ENCODE data around the gene CCNB1IP1. TPM values are rescaled to one million over a fixed set of nuclear protein-coding genes. Genes with fewer than 3 reads are reported as not detected.
"Not testable (repeated sequence)": the region's sequence is repeated elsewhere in the genome, so short reads cannot be mapped to it uniquely, and the experiment has no call there.

Gene CCNB1IP1
- 48.4 TPM for polyA plus RNA-seq (2013, experiment 1 of 2; ENCODE audit: insufficient read length)
- polyA plus RNA-seq (2013, experiment 2 of 2; ENCODE audit: insufficient read length): 47.5 TPM

- DNase-seq: peak; percentile 89
These were observed at the start of gene CCNB1IP1 for GRCh38 chr14:20332788-20333493. TSS of gene CCNB1IP1 (minus strand) at chr14:20333279. CDS start at chr14:20316523, 16,756 bp downstream.

GRCh38 chr14:20382526-20382925 is 49.4 kb upstream of the CCNB1IP1 start:
- DNase-seq: no peak

- DNase-seq: no peak
These were observed 48.3 kb upstream of the CCNB1IP1 start for GRCh38 chr14:20381341-20381740.

- no peak for DNase-seq
These were observed 47.6 kb upstream of the CCNB1IP1 start for GRCh38 chr14:20380681-20381080.

- DNase-seq: no peak
These were observed 46.7 kb upstream of the CCNB1IP1 start for GRCh38 chr14:20379743-20380142.

- DNase-seq: no peak
These were observed 44.1 kb upstream of the CCNB1IP1 start for GRCh38 chr14:20377171-20377570.

GRCh38 chr14:20376071-20376588 is 43.1 kb upstream of the CCNB1IP1 start:
- no peak for DNase-seq

- DNase-seq: no peak
These were observed 42.4 kb upstream of the CCNB1IP1 start for GRCh38 chr14:20375471-20375870.

- no peak for DNase-seq
These were observed 39.7 kb upstream of the CCNB1IP1 start for GRCh38 chr14:20372796-20373195.

- no peak for DNase-seq
These were observed 32.8 kb upstream of the CCNB1IP1 start for GRCh38 chr14:20365928-20366327.

GRCh38 chr14:20358474-20358873 is 25.4 kb upstream of the CCNB1IP1 start:
- not testable (repeated sequence) for DNase-seq

GRCh38 chr14:20356422-20356821 is 23.3 kb upstream of the CCNB1IP1 start:
- DNase-seq: no peak

- no peak for DNase-seq
These were observed 17.8 kb upstream of the CCNB1IP1 start for GRCh38 chr14:20350860-20351259.

- DNase-seq: no peak
These were observed 17.2 kb upstream of the CCNB1IP1 start for GRCh38 chr14:20350282-20350681.

GRCh38 chr14:20347747-20348146 is 14.7 kb upstream of the CCNB1IP1 start:
- no peak for DNase-seq

- DNase-seq: no peak
These were observed 13.6 kb upstream of the CCNB1IP1 start for GRCh38 chr14:20346713-20347112.

- no peak for DNase-seq
These were observed 12.3 kb upstream of the CCNB1IP1 start for GRCh38 chr14:20345366-20345765.

- DNase-seq: peak; percentile 3
These were observed 10.8 kb upstream of the CCNB1IP1 start for GRCh38 chr14:20343862-20344220.

- DNase-seq: peak; percentile 100
These were observed 10.2 kb upstream of the CCNB1IP1 start, which contains the start of gene PARP2 for GRCh38 chr14:20343092-20343861. TSS of gene PARP2 (plus strand) at chr14:20343635. CDS start at chr14:20343642, 7 bp downstream.

GRCh38 chr14:20341646-20342045 is 8.6 kb upstream of the CCNB1IP1 start:
- no peak for DNase-seq

GRCh38 chr14:20341032-20341431 is 8.0 kb upstream of the CCNB1IP1 start:
- not testable (repeated sequence) for DNase-seq

GRCh38 chr14:20334017-20334416 is 938 bp upstream of the CCNB1IP1 start:
- DNase-seq: no peak

GRCh38 chr14:20333494-20333841 is 389 bp upstream of the CCNB1IP1 start:
- DNase-seq: no peak

GRCh38 chr14:20332431-20332787 is 670 bp downstream of the CCNB1IP1 start:
- peak; percentile 1 for DNase-seq

All from fibroblast of skin of abdomen (primary cell).